ENCODE data around the gene IFNL3.

The IFNL3 gene

GRCh38 chr19:39200066-39200802 is 44.6 kb downstream of the IFNL3 start:
- peaks cover 38% of the 10 kb centered on the region for H3K27me3 ChIP-seq (ENCODE audit: insufficient read depth, low read length)
- H3K36me3 ChIP-seq (ENCODE audit: insufficient read depth, low read length), result no peaks in the 10 kb centered on the region
- H3K9me3 ChIP-seq (ENCODE audit: low read length), result no peaks in the 10 kb centered on the region
- H3K4me1 ChIP-seq (ENCODE audit: insufficient read depth, low read length), result no peaks in the 10 kb centered on the region
- no peak overlapping the region for H3K4me3 ChIP-seq (ENCODE audit: low read length)
- H2AFZ ChIP-seq (ENCODE audit: low read depth, low read length), result no peak overlapping the region

- Histone ChIP-seq H3K9me3 (ENCODE audit: low read length) (no peaks in the 10 kb centered on the region), H3K27me3 (ENCODE audit: insufficient read depth, low read length) (peaks cover 40% of the 10 kb centered on the region), H3K36me3 (ENCODE audit: insufficient read depth, low read length) (no peaks in the 10 kb centered on the region), H3K4me1 (ENCODE audit: insufficient read depth, low read length) (no peaks in the 10 kb centered on the region), H3K4me3 (ENCODE audit: low read length) (no peak overlapping the region), H2AFZ (ENCODE audit: low read depth, low read length) (no peak overlapping the region)
These were observed 45.8 kb downstream of the IFNL3 start for GRCh38 chr19:39199025-39199424.

- no peak overlapping the region for H2AFZ ChIP-seq (ENCODE audit: low read depth, low read length)
- H3K9me3 ChIP-seq (ENCODE audit: low read length), result no peaks in the 10 kb centered on the region
- peaks cover 40% of the 10 kb centered on the region for H3K27me3 ChIP-seq (ENCODE audit: insufficient read depth, low read length)
- H3K4me3 ChIP-seq (ENCODE audit: low read length), result no peak overlapping the region
- H3K4me1 ChIP-seq (ENCODE audit: insufficient read depth, low read length), result no peaks in the 10 kb centered on the region
- no peaks in the 10 kb centered on the region for H3K36me3 ChIP-seq (ENCODE audit: insufficient read depth, low read length)
These were observed 47.0 kb downstream of the IFNL3 start for GRCh38 chr19:39197808-39198207.

- Histone ChIP-seq H3K36me3 (ENCODE audit: insufficient read depth, low read length) (no peaks in the 10 kb centered on the region), H3K4me1 (ENCODE audit: insufficient read depth, low read length) (no peaks in the 10 kb centered on the region), H3K9me3 (ENCODE audit: low read length) (no peaks in the 10 kb centered on the region), H2AFZ (ENCODE audit: low read depth, low read length) (no peak within 1 kb of the TSS), H3K27me3 (ENCODE audit: insufficient read depth, low read length) (peaks cover 40% of the 10 kb centered on the region), H3K4me3 (ENCODE audit: low read length) (no peak within 1 kb of the TSS)
These were observed 47.8 kb downstream of the IFNL3 start, which contains the start of gene NCCRP1 for GRCh38 chr19:39196860-39197562. Gene NCCRP1 (plus strand): TSS chr19:39196964. CDS start chr19:39196983, 19 bp downstream.

GRCh38 chr19:39196320-39196719 is 48.5 kb downstream of the IFNL3 start:
- H3K4me3 ChIP-seq (ENCODE audit: low read length), result no peak overlapping the region
- no peaks in the 10 kb centered on the region for H3K36me3 ChIP-seq (ENCODE audit: insufficient read depth, low read length)
- H3K27me3 ChIP-seq (ENCODE audit: insufficient read depth, low read length), result peaks cover 40% of the 10 kb centered on the region
- no peaks in the 10 kb centered on the region for H3K4me1 ChIP-seq (ENCODE audit: insufficient read depth, low read length)
- no peak overlapping the region for H2AFZ ChIP-seq (ENCODE audit: low read depth, low read length)
- H3K9me3 ChIP-seq (ENCODE audit: low read length), result no peaks in the 10 kb centered on the region

- Histone ChIP-seq H3K9me3 (ENCODE audit: low read length) (no peaks in the 10 kb centered on the region), H3K27me3 (ENCODE audit: insufficient read depth, low read length) (peaks cover 40% of the 10 kb centered on the region), H3K36me3 (ENCODE audit: insufficient read depth, low read length) (no peaks in the 10 kb centered on the region), H2AFZ (ENCODE audit: low read depth, low read length) (no peak overlapping the region), H3K4me1 (ENCODE audit: insufficient read depth, low read length) (no peaks in the 10 kb centered on the region), H3K4me3 (ENCODE audit: low read length) (no peak overlapping the region)
These were observed 49.1 kb downstream of the IFNL3 start for GRCh38 chr19:39195755-39196154.

- H3K4me3 ChIP-seq (ENCODE audit: low read length), result no peak overlapping the region
- H3K9me3 ChIP-seq (ENCODE audit: low read length), result no peaks in the 10 kb centered on the region
- no peak overlapping the region for H2AFZ ChIP-seq (ENCODE audit: low read depth, low read length)
- H3K27me3 ChIP-seq (ENCODE audit: insufficient read depth, low read length), result peaks cover 40% of the 10 kb centered on the region
- H3K4me1 ChIP-seq (ENCODE audit: insufficient read depth, low read length), result no peaks in the 10 kb centered on the region
- no peaks in the 10 kb centered on the region for H3K36me3 ChIP-seq (ENCODE audit: insufficient read depth, low read length)
These were observed 49.8 kb downstream of the IFNL3 start for GRCh38 chr19:39194832-39195542.

- H3K9me3 ChIP-seq (ENCODE audit: low read length), result no peaks in the 10 kb centered on the region
- H3K4me1 ChIP-seq (ENCODE audit: insufficient read depth, low read length), result no peaks in the 10 kb centered on the region
- H2AFZ ChIP-seq (ENCODE audit: low read depth, low read length), result no peak overlapping the region
- H3K27me3 ChIP-seq (ENCODE audit: insufficient read depth, low read length), result peaks cover 36% of the 10 kb centered on the region
- H3K36me3 ChIP-seq (ENCODE audit: insufficient read depth, low read length), result no peaks in the 10 kb centered on the region
- no peak overlapping the region for H3K4me3 ChIP-seq (ENCODE audit: low read length)
These were observed 51.0 kb downstream of the IFNL3 start for GRCh38 chr19:39193803-39194202.

All from neuron (in vitro differentiated cells).